Measurements from ENCODE around the gene ATRNL1. TPM values are rescaled to one million over a fixed set of nuclear protein-coding genes. Genes with fewer than 3 reads are reported as not detected.

Gene ATRNL1
- total RNA-seq, 1 donor from 2014 or later: 16.4 TPM

- Histone ChIP-seq H3K4me2 (no peak overlapping the region), H3K27ac (no peak overlapping the region), H3K4me3 (no peak overlapping the region), H4K20me1 (ENCODE audit: low read depth) (no peaks in the 10 kb centered on the region), H3K36me3 (no peaks in the 10 kb centered on the region), H3K79me2 (ENCODE audit: low read depth) (no peaks in the 10 kb centered on the region), H3F3A (ENCODE audit: low read depth) (no peaks in the 10 kb centered on the region), H3K9ac (no peak overlapping the region), H3K27me3 (no peaks in the 10 kb centered on the region), H3K4me1 (no peaks in the 10 kb centered on the region), H2AFZ (replicated peaks) (no peak overlapping the region), H3K9me3 (ENCODE audit: low read depth) (no peaks in the 10 kb centered on the region)
- Mint-ChIP-seq H3K27me3 (ENCODE audit: insufficient read depth, low read depth) (no peaks in the 10 kb centered on the region), H3K36me3 (no peaks in the 10 kb centered on the region), H3K4me3 (no peak overlapping the region), H3K4me1 (no peaks in the 10 kb centered on the region), H3K9me3 (no peaks in the 10 kb centered on the region), H3K27ac (no peak overlapping the region)
- no peak for TF ChIP-seq EZH2 (IDR thresholded peaks at IDR 0.05)
- no peak for TF ChIP-seq EZH2phosphoT487 (IDR thresholded peaks at IDR 0.05)
- TF ChIP-seq CTCF (IDR thresholded peaks at IDR 0.05): no peak
- no peak for DNase-seq (ENCODE audit: low spot score)
These were observed 334.4 kb downstream of the ATRNL1 start for GRCh38 chr10:115427611-115428010.

DNA sequence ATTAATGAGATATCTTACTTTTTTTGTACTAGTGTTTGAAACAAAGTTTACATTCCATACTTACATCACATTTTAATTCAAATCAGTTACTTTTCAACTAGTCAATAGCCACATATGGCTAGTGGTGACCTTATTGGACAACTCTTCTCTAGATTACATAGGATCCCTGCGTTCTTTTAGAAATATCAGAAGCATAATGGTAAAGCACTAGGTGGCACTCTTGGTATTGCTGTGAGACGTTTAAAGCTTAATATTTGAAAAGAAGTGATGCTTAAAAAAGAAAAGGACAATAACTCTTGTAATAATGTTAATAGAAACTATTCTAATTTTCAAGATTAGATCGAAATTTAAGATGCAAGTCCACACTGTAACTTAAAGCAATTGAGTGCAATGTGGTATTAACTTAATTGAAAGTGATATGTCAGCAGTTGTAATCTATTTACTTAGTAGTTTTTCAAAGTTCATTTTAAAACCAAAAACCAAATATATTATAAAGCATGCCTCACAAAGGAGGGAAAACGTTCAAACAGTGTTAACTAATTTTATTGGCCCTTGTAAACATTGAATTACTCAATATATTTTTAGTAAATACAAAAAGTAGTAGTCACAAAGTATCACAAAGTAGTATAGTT, 339.1 kb downstream of the ATRNL1 start:
- Histone ChIP-seq H3K79me2 (ENCODE audit: low read depth) (no peaks in the 10 kb centered on the region), H2AFZ (replicated peaks) (no peak overlapping the region), H3K4me3 (no peak overlapping the region), H3K9ac (no peak overlapping the region), H3K27me3 (no peaks in the 10 kb centered on the region), H3K4me1 (no peaks in the 10 kb centered on the region), H3K27ac (no peak overlapping the region), H4K20me1 (ENCODE audit: low read depth) (no peaks in the 10 kb centered on the region), H3F3A (ENCODE audit: low read depth) (no peaks in the 10 kb centered on the region), H3K9me3 (ENCODE audit: low read depth) (no peaks in the 10 kb centered on the region), H3K4me2 (no peak overlapping the region), H3K36me3 (no peaks in the 10 kb centered on the region)
- Mint-ChIP-seq H3K9me3 (peaks cover 2% of the 10 kb centered on the region), H3K27ac (no peak overlapping the region), H3K4me1 (no peaks in the 10 kb centered on the region), H3K4me3 (no peak overlapping the region), H3K27me3 (ENCODE audit: insufficient read depth, low read depth) (no peaks in the 10 kb centered on the region), H3K36me3 (no peaks in the 10 kb centered on the region)
- DNase-seq (ENCODE audit: low spot score): peak; percentile 43
- TF ChIP-seq CTCF (IDR thresholded peaks at IDR 0.05) (peak; percentile 67), EZH2 (IDR thresholded peaks at IDR 0.05) (no peak), EZH2phosphoT487 (IDR thresholded peaks at IDR 0.05) (no peak)

DNA sequence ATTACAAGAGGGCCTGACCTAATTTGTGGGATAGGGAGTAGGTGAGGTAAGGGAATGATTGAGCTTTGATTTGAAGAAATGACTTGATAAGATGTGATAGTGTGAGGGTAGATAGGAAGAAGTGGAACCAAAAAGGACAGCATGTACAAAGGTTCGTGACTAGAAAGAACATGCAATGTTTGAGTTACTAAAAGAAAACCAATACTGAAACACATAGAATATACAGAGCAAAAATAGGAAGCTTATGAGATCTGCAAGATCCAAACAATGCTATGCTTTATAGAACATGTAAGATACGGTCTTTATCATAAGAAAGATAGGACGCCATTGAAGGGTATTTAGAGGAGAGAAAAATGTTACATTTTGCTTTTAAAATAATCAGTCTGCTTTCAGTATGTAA, 343.8 kb downstream of the ATRNL1 start:
- no peak for TF ChIP-seq EZH2phosphoT487 (IDR thresholded peaks at IDR 0.05)
- TF ChIP-seq EZH2 (IDR thresholded peaks at IDR 0.05): no peak
- TF ChIP-seq CTCF (IDR thresholded peaks at IDR 0.05): no peak
- H3K27ac ChIP-seq: no peak overlapping the region
- H2AFZ ChIP-seq (replicated peaks): no peak overlapping the region
- H3F3A ChIP-seq (ENCODE audit: low read depth): no peaks in the 10 kb centered on the region
- no peaks in the 10 kb centered on the region for H3K36me3 ChIP-seq
- Mint-ChIP-seq H3K9me3 (peaks cover 2% of the 10 kb centered on the region), H3K27ac (no peak overlapping the region), H3K36me3 (no peaks in the 10 kb centered on the region), H3K27me3 (ENCODE audit: insufficient read depth, low read depth) (no peaks in the 10 kb centered on the region), H3K4me1 (no peaks in the 10 kb centered on the region), H3K4me3 (no peak overlapping the region)
- H3K4me1 ChIP-seq: no peaks in the 10 kb centered on the region
- no peak for DNase-seq (ENCODE audit: low spot score)
- H3K79me2 ChIP-seq (ENCODE audit: low read depth): no peaks in the 10 kb centered on the region
- H3K4me2 ChIP-seq: no peak overlapping the region
- no peaks in the 10 kb centered on the region for H3K27me3 ChIP-seq
- H3K4me3 ChIP-seq: no peak overlapping the region
- H3K9me3 ChIP-seq (ENCODE audit: low read depth): no peaks in the 10 kb centered on the region
- no peaks in the 10 kb centered on the region for H4K20me1 ChIP-seq (ENCODE audit: low read depth)
- no peak overlapping the region for H3K9ac ChIP-seq
